HepG2 (cell line): ENCODE results near the gene FOXA1. TPM values are rescaled to one million over a fixed set of nuclear protein-coding genes. Genes with fewer than 3 reads are reported as not detected.

Experiments
- ATM ChIP-seq: fragments of 450-650 bp; IDR thresholded peaks from 2 replicates; pipeline ENCODE4 v1.7.1; 2017; ENCODE audit warnings: mild to moderate bottlenecking, borderline replicate concordance
- GTF3A ChIP-seq: sonication (generic); formaldehyde crosslinking; conservative IDR thresholded peaks from 2 replicates; pipeline ENCODE4 v1.4.0; 2020; ENCODE audit warnings: mild to moderate bottlenecking, missing genetic modification reagents
- NR2C2 ChIP-seq: sonication (generic); formaldehyde crosslinking; IDR thresholded peaks from 2 replicates; pipeline ENCODE4 v1.4.0; 2020; ENCODE audit warnings: missing genetic modification reagents, mild to moderate bottlenecking, moderate library complexity, borderline replicate concordance
- NRL ChIP-seq: sonication (generic); formaldehyde crosslinking; IDR thresholded peaks from 2 replicates; pipeline ENCODE4 v1.5.0; 2020; ENCODE audit warnings: missing genetic modification reagents, mild to moderate bottlenecking, moderate library complexity, borderline replicate concordance
- PCBP2 ChIP-seq: fragments of 200-400 bp; formaldehyde crosslinking; optimal IDR thresholded peaks from 2 replicates; pipeline ENCODE3; 2018; ENCODE audit warnings: low read length, low read depth; ENCODE audit not compliant: poor library complexity, severe bottlenecking
- POGZ ChIP-seq: sonication (generic); formaldehyde crosslinking; IDR thresholded peaks from 2 replicates; pipeline ENCODE4 v1.4.0; 2020; ENCODE audit warnings: mild to moderate bottlenecking, missing genetic modification reagents
- REXO4 ChIP-seq: sonication (generic); formaldehyde crosslinking; IDR thresholded peaks from 2 replicates; pipeline ENCODE4 v1.8.0; 2022; ENCODE audit warnings: missing genetic modification reagents, mild to moderate bottlenecking, borderline replicate concordance
- SETDB1 ChIP-seq: sonication (generic); formaldehyde crosslinking; IDR thresholded peaks from 2 replicates; pipeline ENCODE4 v1.5.1; 2020; ENCODE audit warnings: missing genetic modification reagents, mild to moderate bottlenecking, borderline replicate concordance
- STAT5B ChIP-seq: sonication (generic); formaldehyde crosslinking; IDR thresholded peaks from 2 replicates; pipeline ENCODE4 v1.4.0; 2020; ENCODE audit warnings: missing genetic modification reagents
- TCF12 ChIP-seq, 2 experiments: fragments of 450-650 bp in 1 of 2; sonication (generic) in 1 of 2; formaldehyde crosslinking in 1 of 2; IDR thresholded peaks; 2 replicates each; pipeline versions ENCODE4 v1.6.1 to v1.8.0; 2017 to 2022; ENCODE audit warnings: antibody characterized with exemption in 1 of 2, mild to moderate bottlenecking in 1 of 2, missing genetic modification reagents in 1 of 2, moderate library complexity in 1 of 2
- ZBTB8A ChIP-seq: sonication (generic); formaldehyde crosslinking; IDR thresholded peaks from 2 replicates; pipeline ENCODE4 v1.4.0; 2020; ENCODE audit warnings: mild to moderate bottlenecking, low read depth, missing genetic modification reagents, borderline replicate concordance
- ZNF121 ChIP-seq: sonication (generic); formaldehyde crosslinking; IDR thresholded peaks from 2 replicates; pipeline ENCODE4 v1.5.0; 2020; ENCODE audit warnings: mild to moderate bottlenecking, missing genetic modification reagents
- ZNF34 ChIP-seq: sonication (generic); formaldehyde crosslinking; IDR thresholded peaks from 2 replicates; pipeline ENCODE4 v1.4.0; 2020; ENCODE audit warnings: mild to moderate bottlenecking, missing genetic modification reagents, borderline replicate concordance
- ZNF451 ChIP-seq: sonication (generic); formaldehyde crosslinking; IDR thresholded peaks from 2 replicates; pipeline ENCODE4 v1.5.0; 2020; ENCODE audit warnings: mild to moderate bottlenecking, missing genetic modification reagents
- ZNF644 ChIP-seq: IDR thresholded peaks from 2 replicates; pipeline ENCODE4 v1.6.1; 2016; ENCODE audit warnings: low read depth
- ZNF761 ChIP-seq: sonication (generic); formaldehyde crosslinking; conservative IDR thresholded peaks from 2 replicates; pipeline ENCODE4 v1.4.0; 2020; ENCODE audit warnings: mild to moderate bottlenecking, missing genetic modification reagents
- ZNF790 ChIP-seq: sonication (generic); formaldehyde crosslinking; IDR thresholded peaks from 2 replicates; pipeline ENCODE4 v1.8.0; 2022; ENCODE audit warnings: missing genetic modification reagents, mild to moderate bottlenecking, borderline replicate concordance
- ZSCAN29 ChIP-seq: sonication (generic); formaldehyde crosslinking; conservative IDR thresholded peaks from 2 replicates; pipeline ENCODE4 v1.4.0; 2020; ENCODE audit warnings: mild to moderate bottlenecking, missing genetic modification reagents
- polyA plus RNA-seq, 8 experiments: library from polyadenylated mRNA; depleted of rRNA in 3 of 8; stranded (reverse) in 7 of 8; unstranded in 1 of 8; fragments of >200 nt; fragmentation: Illumina TruSeq in 4 of 8; extraction: Trizol in 4 of 8; gene quantifications; 2 replicates each; pipeline versions ENCODE4 v1.2.1 to v1.2.3, GENCODE V29; 2011 to 2016; ENCODE audit warnings: low read depth in 4 of 8, missing spikeins in 1 of 8, mixed read lengths in 1 of 8; ENCODE audit not compliant: insufficient read depth in 1 of 8
- total RNA-seq, 5 experiments: library from RNA; depleted of rRNA; stranded (reverse); fragments of >200 nt; fragmentation: Illumina TruSeq; extraction: Trizol; gene quantifications; 2 replicates each; pipeline ENCODE4 v1.2.3, GENCODE V29; 2016; ENCODE audit warnings: low read depth in 1 of 5
- TF ChIP-seq, protein P1 (sequence below): sonication (generic); formaldehyde crosslinking; conservative IDR thresholded peaks from 2 replicates; pipeline ENCODE4 v1.4.0; 2020; ENCODE audit warnings: missing genetic modification reagents
- TF ChIP-seq, protein P2 (sequence below): sonication (generic); formaldehyde crosslinking; IDR thresholded peaks from 2 replicates; pipeline ENCODE4 v1.4.0; 2020; ENCODE audit warnings: missing genetic modification reagents, low read depth, mild to moderate bottlenecking, borderline replicate concordance
- TF ChIP-seq, protein P3 (sequence below): fragments of 450-650 bp; IDR thresholded peaks from 2 replicates; pipeline ENCODE4 v1.6.1; 2017; ENCODE audit warnings: mild to moderate bottlenecking
- TF ChIP-seq, protein P4 (sequence below): sonication (generic); formaldehyde crosslinking; IDR thresholded peaks from 2 replicates; pipeline ENCODE4 v1.5.0; 2020; ENCODE audit warnings: missing genetic modification reagents, mild to moderate bottlenecking, borderline replicate concordance

The FOXA1 gene
- total and polyA plus RNA-seq, 2 of the 13 experiments (the other 11 are each of a cell fraction or from before 2014, with no cell fraction given) = 43.4 to 58.6 TPM

DNA sequence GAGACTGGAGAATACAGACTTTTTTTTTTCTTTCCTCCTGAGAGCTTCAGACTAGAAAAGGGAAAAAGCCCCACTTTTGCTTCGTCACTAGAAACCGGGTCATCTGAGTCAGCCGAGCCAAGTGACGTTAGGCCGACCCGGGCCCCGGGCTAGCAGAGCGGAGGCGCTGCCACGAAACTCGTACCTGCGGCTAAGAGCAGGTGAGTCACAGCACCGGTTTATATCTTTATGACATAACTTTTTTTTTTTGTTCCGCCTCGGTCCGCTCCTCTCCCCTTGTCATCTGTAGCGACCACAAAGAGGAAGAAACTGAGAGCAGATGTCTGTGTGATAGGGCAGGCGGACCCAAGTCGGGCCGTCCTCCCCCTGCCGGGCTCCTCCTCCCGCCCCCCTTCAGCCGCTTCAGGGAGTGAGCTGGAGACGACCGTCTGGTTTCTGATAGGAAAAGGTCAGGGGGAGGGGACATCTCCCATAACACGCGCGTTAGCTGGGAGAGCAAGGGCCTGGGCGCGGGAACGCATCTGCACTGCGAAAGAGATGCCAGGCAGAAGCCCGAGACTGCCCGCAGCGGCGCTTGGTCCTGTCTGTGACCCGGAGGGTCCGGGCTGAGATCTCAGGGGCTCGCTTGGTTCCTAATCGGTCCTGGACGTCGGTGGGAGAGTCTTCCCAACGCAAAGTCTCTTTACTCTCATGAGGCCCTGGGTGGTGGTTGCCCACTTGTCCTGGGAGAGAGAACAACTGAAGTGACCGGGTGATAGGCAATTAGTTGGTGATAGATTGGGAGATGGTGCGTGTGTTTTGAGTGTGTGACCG is 966 bp upstream of the FOXA1 start (continued):
- TF ChIP-seq, protein P1, sequence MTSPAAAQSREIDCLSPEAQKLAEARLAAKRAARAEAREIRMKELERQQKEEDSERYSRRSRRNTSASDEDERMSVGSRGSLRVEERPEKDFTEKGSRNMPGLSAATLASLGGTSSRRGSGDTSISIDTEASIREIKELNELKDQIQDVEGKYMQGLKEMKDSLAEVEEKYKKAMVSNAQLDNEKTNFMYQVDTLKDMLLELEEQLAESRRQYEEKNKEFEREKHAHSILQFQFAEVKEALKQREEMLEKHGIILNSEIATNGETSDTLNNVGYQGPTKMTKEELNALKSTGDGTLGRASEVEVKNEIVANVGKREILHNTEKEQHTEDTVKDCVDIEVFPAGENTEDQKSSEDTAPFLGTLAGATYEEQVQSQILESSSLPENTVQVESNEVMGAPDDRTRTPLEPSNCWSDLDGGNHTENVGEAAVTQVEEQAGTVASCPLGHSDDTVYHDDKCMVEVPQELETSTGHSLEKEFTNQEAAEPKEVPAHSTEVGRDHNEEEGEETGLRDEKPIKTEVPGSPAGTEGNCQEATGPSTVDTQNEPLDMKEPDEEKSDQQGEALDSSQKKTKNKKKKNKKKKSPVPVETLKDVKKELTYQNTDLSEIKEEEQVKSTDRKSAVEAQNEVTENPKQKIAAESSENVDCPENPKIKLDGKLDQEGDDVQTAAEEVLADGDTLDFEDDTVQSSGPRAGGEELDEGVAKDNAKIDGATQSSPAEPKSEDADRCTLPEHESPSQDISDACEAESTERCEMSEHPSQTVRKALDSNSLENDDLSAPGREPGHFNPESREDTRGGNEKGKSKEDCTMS (CRISPR knock-in tag) = no peak
- TF ChIP-seq ZNF761 (CRISPR knock-in tag) (peak; percentile 96; the same call in 1 of the 2 replicates), NR2C2 (peak; percentile 93), ZSCAN29 (CRISPR knock-in tag) (peak; percentile 98), ZBTB8A (peak; percentile 78; the same call in 1 of the 2 replicates), SETDB1 (0 out of 2 replicates have a peak, but pooled peaks have one; percentile 11), ZNF451 (CRISPR knock-in tag) (peak; percentile 50), GTF3A (peak; percentile 60; the same call in 1 of the 2 replicates), ZNF121 (peak; percentile 24; the same call in 1 of the 2 replicates), NRL (CRISPR knock-in tag) (peak; percentile 99), ATM (no peak), REXO4 (CRISPR knock-in tag) (no peak), TCF12 (IDR thresholded peaks at IDR 0.05) (no peak), TCF12 (CRISPR knock-in tag; IDR thresholded peaks at IDR 0.05) (peak; percentile 91), ZNF644 (CRISPR knock-in tag) (no peak; the same call in 1 of the 2 replicates), ZNF34 (peak; percentile 90; the same call in 1 of the 2 replicates), PCBP2 (no peak), POGZ (CRISPR knock-in tag) (peak; percentile 95), ZNF790 (CRISPR knock-in tag) (peak; percentile 72; the same call in 1 of the 2 replicates), STAT5B (CRISPR knock-in tag) (no peak)
- TF ChIP-seq, protein P2, sequence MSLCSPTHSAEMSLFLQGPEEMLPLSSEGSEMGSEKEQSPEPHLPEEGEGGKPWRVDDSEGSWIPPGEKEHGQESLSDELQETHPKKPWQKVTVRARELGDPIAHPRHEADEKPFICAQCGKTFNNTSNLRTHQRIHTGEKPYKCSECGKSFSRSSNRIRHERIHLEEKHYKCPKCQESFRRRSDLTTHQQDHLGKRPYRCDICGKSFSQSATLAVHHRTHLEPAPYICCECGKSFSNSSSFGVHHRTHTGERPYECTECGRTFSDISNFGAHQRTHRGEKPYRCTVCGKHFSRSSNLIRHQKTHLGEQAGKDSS (CRISPR knock-in tag) = peak; percentile 94
- TF ChIP-seq, protein P3, sequence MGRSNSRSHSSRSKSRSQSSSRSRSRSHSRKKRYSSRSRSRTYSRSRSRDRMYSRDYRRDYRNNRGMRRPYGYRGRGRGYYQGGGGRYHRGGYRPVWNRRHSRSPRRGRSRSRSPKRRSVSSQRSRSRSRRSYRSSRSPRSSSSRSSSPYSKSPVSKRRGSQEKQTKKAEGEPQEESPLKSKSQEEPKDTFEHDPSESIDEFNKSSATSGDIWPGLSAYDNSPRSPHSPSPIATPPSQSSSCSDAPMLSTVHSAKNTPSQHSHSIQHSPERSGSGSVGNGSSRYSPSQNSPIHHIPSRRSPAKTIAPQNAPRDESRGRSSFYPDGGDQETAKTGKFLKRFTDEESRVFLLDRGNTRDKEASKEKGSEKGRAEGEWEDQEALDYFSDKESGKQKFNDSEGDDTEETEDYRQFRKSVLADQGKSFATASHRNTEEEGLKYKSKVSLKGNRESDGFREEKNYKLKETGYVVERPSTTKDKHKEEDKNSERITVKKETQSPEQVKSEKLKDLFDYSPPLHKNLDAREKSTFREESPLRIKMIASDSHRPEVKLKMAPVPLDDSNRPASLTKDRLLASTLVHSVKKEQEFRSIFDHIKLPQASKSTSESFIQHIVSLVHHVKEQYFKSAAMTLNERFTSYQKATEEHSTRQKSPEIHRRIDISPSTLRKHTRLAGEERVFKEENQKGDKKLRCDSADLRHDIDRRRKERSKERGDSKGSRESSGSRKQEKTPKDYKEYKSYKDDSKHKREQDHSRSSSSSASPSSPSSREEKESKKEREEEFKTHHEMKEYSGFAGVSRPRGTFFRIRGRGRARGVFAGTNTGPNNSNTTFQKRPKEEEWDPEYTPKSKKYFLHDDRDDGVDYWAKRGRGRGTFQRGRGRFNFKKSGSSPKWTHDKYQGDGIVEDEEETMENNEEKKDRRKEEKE = no peak
- TF ChIP-seq, protein P4, sequence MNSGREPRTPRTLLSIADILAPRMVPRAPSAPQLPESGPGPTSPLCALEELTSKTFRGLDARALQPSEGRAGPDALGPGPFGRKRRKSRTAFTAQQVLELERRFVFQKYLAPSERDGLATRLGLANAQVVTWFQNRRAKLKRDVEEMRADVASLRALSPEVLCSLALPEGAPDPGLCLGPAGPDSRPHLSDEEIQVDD (CRISPR knock-in tag) = no peak
